GM21423 (cell line): ENCODE results near the gene TFEB.

Experiments
- ATAC-seq: cut with Tn5 transposase; IDR thresholded peaks from one replicate; pipeline ENCODE4 v1.9.1; 2021; ENCODE audit warnings: mild to moderate bottlenecking, moderate library complexity; ENCODE audit not compliant: unreplicated experiment

Gene TFEB

GRCh38 chr6:41724228-41724580 is 11.2 kb downstream of the TFEB start:
- peak; percentile 1 for ATAC-seq

DNA sequence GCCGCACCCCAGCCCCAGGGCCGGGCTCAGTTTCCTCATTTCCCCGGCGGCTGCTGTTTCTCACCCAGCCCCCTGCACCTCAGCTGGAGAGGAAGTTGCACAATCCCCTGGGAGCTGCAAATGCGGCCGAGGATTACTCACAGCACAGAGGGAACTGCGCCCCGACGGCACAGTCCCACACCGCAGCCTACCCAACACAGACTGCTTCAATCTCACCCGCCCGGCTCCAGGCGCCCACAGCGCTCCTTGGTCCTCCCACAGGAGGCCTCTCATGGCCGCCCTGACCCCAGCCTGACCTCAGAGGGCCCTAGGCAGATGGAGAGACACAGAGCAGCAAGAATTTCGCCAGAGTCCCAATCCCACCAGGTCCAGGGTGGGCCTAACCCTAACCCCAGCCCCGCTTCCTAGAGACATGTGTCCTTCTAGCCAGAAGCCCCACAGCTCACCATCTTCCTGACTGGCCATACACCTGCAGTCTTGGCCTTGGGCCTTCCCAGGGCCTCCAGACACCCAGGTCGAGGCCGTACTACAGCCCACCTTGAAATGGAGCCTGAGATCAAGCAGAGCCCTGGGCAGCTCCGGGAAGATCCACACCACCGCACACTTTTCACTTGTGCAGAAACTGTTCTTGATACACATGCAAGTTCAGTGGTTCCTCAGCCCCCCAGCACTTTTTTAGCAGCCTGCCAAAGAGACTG is 11.7 kb downstream of the TFEB start:
- ATAC-seq: peak; percentile 66

GRCh38 chr6:41722969-41723529 is 12.4 kb downstream of the TFEB start:
- no peak for ATAC-seq

DNA sequence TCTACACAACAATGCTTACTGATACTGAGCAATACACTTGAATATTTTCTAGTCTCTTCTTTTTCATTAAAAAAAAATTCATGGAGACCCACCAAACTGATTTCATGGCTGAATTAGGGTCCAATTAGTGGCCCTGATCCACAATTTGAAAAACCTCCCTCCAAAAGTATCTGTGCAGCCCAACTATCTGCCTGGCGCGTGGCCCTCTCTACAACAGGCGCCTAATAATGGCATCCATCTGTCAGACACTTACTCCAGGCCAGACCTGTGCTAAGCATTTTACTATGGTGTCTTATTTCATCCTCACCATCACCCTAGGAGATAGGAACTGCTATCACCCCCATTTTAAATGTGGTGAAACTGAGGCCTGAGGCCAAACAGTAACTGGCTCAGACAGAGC is 14.0 kb downstream of the TFEB start:
- ATAC-seq: no peak

GRCh38 chr6:41720783-41721182 is 14.6 kb downstream of the TFEB start:
- no peak for ATAC-seq

GRCh38 chr6:41720262-41720620 is 15.2 kb downstream of the TFEB start:
- no peak for ATAC-seq

DNA sequence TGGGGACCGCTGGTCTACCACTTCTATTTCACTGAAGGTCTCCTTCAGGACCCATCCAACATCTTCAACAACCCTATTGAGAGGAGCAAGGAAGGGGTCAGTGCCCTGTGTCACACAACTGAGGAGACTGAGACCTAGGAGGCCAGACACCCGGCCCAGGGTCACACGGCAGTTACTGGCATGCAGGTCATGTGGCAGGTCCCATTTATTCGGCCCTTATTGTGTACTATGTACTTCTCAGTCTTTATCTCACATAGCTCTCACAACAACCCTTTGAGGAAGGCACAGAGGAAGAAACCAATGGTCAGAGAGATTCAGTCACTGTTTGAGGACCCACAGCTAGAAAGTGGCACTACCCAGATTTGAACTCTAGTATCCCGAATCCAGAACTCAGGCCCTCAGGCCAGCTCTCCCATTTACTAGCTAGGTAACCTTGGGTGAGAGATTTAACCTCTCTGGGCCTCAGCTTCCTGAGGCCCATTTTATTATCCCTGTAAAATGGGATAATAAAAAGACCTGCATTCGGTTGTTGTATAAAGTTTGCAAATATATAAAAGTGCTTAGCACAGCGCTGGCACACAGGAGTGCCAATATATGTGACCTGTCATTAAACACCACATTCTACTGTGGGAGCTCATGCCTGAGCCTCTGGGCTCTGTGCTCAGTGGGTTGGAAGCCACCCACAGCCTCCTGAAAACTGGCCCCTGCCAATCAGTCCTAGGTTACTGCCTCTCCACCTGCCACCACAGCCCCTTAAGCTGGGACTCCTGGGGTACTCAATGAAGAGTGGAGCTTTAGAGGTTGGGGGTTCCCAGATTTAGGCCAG is 15.8 kb downstream of the TFEB start:
- no peak for ATAC-seq

DNA sequence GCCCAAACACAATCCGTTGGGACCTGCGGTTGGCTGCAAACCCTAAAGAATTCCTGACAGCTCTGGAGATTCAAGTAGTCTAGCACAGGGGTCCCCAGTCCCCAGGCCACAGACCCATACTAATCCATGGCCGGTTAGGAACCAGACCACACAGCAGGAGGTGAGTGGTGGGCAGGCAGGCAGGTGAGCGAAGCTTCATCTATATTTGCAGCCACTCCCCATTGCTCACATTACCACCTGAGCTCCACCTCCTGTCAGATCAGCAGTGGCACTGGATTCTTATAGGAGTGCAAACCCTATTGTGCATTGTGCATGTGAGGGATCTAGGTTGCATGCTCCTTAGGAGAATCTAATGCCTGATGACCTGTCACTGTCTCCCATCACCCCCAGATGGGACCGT is 16.6 kb downstream of the TFEB start:
- ATAC-seq: no peak

GRCh38 chr6:41717392-41717736 is 18.0 kb downstream of the TFEB start:
- ATAC-seq: no peak

DNA sequence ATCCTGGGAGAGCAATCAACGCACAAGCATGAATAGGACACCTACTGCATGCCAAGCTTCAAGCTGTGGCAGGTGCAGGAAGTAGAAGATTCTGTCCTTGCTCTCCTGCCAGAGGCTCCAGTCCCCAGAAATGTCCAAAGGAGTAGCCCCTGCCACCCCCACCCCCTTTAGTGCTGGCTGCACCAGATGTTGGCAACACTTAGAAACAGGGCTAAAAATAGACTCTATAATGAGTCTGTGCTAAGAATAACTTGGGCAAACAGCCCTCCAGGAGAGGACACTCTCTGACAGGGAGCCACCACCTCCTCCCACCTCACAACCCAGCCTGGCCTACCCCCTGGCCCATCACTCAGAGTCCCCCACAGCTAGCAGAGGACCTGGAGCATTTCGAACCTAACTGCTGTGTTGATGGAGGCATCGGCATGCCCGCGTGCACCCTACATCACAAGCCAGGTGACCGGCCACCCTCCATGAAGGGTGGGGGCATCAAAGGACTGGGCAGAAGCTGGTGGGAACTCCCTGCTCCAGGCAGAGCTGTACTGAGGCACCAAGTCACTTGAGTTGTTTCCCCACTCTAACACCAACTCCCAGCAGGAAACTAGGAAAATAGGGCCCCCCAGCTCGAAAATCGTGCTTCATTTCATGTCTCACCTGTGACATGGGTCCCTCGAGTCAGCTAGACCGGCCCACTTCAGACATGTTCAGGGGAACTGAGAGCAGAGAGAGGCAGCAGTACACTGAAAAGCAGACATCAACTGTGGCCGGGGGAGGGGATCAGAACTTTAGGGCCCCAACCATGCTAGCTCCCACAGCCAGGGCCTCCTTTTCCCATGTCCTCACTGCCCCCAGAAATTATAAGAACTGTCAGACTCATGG is 18.7 kb downstream of the TFEB start:
- ATAC-seq: no peak

DNA sequence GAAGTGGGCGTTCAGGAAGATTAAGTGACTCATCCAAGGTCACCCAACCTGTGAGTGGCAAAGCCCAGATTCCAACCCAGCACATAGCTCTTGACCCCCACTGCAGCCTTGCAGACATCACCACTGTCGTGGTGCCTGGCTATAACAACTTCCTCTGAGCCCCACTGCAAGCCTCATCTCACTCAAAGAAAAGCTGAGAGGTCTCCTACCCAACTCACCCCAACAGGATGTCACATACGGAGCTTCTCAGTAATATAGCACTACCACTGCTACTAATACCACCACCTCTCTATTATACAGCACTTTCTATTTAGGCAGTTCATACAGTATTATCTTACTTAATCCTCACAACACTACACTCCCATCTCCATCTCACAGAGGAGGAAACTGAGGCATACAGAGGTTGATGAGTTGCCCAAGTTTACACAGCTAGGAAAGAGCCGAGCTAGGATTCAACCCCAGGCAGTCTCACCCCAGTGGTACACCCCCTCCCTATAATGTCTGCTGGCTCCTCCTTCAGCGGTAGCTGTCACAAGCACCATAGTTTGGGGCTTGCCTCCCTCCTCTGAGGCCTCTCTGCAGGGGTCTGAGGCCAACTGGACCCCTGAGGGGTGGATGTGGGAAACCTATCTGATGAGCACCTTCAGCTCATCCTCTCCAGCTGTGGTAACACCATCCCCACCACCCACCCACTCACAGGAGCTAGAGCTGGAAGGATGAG is 19.5 kb downstream of the TFEB start:
- no peak for ATAC-seq

DNA sequence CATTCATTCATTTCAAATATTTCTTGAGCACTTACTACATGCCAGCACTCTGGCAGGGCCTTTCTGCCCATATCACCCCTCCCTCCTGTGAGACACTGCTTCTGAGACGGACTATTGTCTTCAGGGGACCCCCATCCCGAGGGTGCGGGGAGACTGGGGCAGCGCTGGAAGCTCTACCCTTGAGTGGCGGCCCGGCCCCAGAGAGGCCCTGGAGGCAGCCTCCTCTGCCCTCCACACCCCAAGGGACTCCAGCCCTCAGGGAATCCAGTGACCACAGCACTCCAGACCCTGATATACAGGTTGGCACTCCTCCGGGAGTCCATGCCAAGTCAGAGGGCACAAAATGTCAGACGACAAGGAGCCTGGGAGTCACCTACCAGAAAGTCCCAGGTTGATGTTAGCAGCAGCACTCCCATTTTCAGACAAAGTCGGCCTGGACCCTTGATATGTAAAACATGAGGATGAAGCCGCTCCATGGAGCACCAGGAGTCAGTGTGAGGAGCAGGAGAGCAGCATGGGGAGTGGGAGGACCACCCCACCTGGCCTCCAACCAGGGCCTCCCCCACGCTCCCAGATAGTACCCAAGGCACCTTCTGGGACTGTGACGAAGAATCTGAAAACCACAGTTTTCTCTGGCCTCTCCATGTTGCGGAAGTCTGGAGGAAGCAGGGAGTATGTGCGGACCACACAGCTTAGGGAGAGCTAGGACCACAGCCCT is 20.7 kb downstream of the TFEB start:
- no peak for ATAC-seq

DNA sequence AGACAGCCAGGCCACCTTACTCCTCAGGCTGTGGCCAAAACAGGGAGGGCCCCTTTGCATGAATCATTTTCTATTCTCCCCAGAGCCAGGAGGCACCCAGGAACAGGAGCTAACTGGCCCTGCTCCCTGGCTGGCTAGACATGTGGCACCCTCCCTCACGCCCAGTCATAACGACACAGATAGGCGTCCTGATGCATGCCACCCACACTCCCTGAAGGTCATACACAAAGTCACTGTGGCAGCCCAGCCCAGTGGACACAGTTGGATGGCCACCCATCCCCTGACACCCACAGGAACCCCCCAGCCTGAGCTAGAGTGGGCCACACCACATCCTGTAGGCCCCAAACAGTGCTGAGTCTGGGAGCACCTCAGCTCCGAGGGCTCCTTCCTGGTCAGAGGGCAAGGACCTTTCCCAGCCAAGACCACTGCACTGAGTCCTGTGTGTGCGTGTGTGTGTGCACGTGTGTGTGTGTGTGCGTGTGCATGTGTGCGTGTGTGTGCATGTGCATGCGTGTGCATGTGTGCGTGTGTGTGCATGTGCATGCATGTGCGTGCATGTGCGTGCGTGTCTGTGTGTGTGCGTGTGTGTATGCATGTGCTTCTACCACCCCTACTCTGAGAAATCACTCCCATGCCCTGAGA is 21.6 kb downstream of the TFEB start:
- peak; percentile 53 for ATAC-seq

- peak; percentile 10 for ATAC-seq
These were observed 22.2 kb downstream of the TFEB start for GRCh38 chr6:41713159-41713649.

DNA sequence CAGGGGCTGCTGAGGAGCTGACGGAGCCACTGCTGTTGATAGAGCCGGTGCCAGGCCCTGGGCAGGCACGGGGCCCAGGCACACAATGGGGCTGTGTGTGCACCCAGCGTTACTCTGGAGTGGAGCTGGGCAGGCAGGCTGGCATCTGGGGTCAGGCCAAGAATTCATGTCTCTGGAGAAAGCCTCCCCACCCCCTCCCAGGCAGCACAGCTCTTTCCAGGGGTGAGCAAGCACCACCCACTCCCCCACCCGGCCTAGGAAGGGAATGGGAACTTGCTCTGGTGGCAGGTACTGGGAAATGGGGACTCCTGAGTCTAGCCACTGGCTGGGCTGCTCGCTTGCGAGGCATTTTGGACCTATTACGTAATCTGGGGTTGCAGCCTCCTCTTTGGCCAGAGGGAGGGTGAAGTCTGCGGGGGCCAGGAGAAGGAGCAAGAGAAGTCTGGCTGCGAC is 22.7 kb downstream of the TFEB start:
- no peak for ATAC-seq

DNA sequence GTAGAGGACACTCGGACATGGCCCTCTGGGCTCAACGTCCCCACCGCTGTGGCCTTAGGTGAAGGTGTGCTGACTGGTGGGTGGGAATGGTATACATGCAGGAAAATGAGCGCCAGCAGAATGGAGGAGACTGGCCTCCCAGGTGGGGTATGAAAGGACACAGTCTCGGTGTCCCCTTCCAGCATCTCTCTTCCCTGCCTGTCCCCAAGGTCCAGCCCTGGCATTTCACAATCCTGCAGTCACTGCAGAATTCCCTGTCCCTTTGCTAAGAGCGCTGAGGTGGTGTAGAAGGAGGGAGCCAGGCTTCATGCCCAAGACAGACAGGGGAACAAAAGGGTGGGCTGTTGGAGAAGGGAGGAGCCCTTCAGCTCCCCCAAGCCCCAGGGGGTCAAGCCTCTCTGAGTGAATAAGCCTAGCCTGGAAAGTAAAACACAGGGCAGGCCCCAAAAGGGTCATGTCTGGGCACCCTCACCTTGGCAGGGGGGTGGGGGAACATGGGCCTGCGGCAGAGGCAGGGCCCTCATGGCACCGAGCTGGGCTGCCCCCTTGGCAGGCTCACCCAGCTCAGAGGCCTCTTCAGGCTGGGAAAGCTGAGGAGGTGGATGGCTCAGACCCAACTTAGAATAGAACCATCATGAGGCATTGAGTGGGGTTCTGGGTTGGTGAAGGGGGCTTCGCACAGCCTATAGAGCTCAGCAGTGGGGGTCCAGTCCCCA is 23.9 kb downstream of the TFEB start:
- ATAC-seq: no peak

- no peak for ATAC-seq
These were observed 26.0 kb downstream of the TFEB start for GRCh38 chr6:41709375-41709774.

DNA sequence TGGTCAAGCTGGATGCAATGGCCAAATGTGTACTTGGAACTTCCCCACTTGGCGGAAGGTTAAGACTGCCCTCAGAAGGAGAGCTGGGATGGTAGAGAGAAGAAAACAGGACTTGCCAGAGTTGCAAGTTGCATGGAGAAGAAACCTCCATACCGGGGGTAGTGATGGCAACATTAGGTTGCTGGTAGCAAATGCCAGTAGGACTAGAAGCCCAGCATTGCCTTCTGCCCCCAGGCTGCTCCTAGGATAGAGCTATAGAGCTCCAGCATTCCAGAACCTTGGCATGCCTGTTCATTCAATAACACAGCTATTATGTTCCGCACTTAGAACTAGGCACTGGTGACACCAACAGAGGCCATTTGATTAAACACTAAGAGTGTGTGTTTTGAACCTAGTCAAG is 26.6 kb downstream of the TFEB start:
- ATAC-seq: no peak
